ENCODE measurements around the gene FANCC.

FANCC gene

DNA sequence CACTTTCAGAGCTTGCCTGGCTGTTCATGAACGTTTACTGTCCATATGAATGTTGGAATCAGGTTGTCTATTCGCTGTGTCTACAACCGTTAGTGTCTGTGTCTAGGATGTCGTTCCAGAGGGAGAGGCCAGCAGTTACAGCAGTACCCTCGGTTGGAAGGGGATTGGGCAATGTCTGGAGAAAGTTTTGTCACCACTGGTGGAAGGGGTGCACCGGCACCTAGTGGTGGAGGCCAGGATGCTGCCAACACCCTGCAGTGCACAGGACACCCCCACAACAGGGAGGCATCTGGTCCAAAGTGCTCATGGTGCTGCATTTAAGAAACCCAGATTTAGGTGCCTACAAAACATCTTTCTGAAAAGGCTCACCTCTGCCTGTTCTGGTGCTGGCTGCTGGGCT lies 220.7 kb downstream of the FANCC start:
- no peak overlapping the region for H2AFZ ChIP-seq (ENCODE audit: low read depth, low read length)
- no peak for ATAC-seq (ENCODE audit: insufficient read depth, low read depth)
- no peaks in the 10 kb centered on the region for H3K4me1 ChIP-seq (ENCODE audit: insufficient read depth, low read length)
- TF ChIP-seq CTCF (IDR thresholded peaks at IDR 0.05; ENCODE audit: borderline replicate concordance, extremely low read depth, low read length, poor library complexity, severe bottlenecking) (no peak), EZH2 (IDR thresholded peaks at IDR 0.05; ENCODE audit: borderline replicate concordance, low read depth, low read length, severe bottlenecking) (no peak)
- no peak overlapping the region for H3K9ac ChIP-seq (ENCODE audit: low read depth, low read length)
- no peaks in the 10 kb centered on the region for H3K36me3 ChIP-seq (ENCODE audit: insufficient read depth, low read length)
- H3K4me3 ChIP-seq (ENCODE audit: low read depth in 1 of 2, low read length in 2 of 2), result no peak overlapping the region
- no peak for DNase-seq
- no peak overlapping the region for H3K27ac ChIP-seq (ENCODE audit: low read length)
- no peak overlapping the region for H3K4me2 ChIP-seq (ENCODE audit: insufficient read depth, low read length)
- H3K9me3 ChIP-seq (ENCODE audit: insufficient read depth, low read length, severe bottlenecking), result no peaks in the 10 kb centered on the region
- H3K79me2 ChIP-seq (ENCODE audit: insufficient read depth, low read length), result no peaks in the 10 kb centered on the region
- no peaks in the 10 kb centered on the region for H4K20me1 ChIP-seq (ENCODE audit: insufficient read depth, low read length)
- no peaks in the 10 kb centered on the region for H3K27me3 ChIP-seq (ENCODE audit: insufficient read depth, low read length, poor library complexity)

DNA sequence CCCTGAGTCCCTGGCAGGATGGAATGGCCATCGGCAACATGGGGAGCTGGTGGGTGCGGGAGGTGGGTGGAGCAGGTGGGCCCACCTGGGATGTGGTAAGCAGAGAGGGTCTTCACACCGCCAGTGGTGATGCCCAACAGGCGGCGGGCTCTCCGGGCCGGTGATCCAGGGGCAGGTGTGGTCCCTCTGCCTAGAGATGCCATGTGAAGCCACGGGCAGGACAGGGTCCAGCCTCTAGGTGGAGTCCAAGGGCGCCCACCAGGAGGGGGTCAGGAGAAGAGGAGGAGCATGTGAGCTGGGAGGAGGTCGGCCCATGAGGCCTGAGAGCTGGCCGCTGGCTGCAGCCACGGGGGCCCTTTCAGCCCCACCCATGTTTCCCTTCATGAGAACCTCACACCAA lies 221.1 kb downstream of the FANCC start:
- Histone ChIP-seq H3K4me1 (ENCODE audit: insufficient read depth, low read length) (no peaks in the 10 kb centered on the region), H4K20me1 (ENCODE audit: insufficient read depth, low read length) (no peaks in the 10 kb centered on the region), H3K36me3 (ENCODE audit: insufficient read depth, low read length) (no peaks in the 10 kb centered on the region), H3K4me3 (ENCODE audit: low read depth in 1 of 2, low read length in 2 of 2) (no peak overlapping the region), H3K9me3 (ENCODE audit: insufficient read depth, low read length, severe bottlenecking) (no peaks in the 10 kb centered on the region), H3K4me2 (ENCODE audit: insufficient read depth, low read length) (no peak overlapping the region), H3K27ac (ENCODE audit: low read length) (no peak overlapping the region), H3K79me2 (ENCODE audit: insufficient read depth, low read length) (no peaks in the 10 kb centered on the region), H2AFZ (ENCODE audit: low read depth, low read length) (no peak overlapping the region), H3K9ac (ENCODE audit: low read depth, low read length) (no peak overlapping the region), H3K27me3 (ENCODE audit: insufficient read depth, low read length, poor library complexity) (no peaks in the 10 kb centered on the region)
- TF ChIP-seq CTCF (IDR thresholded peaks at IDR 0.05; ENCODE audit: borderline replicate concordance, extremely low read depth, low read length, poor library complexity, severe bottlenecking) (no peak), EZH2 (IDR thresholded peaks at IDR 0.05; ENCODE audit: borderline replicate concordance, low read depth, low read length, severe bottlenecking) (no peak)
- ATAC-seq (ENCODE audit: insufficient read depth, low read depth) (no peak), DNase-seq (no peak)

DNA sequence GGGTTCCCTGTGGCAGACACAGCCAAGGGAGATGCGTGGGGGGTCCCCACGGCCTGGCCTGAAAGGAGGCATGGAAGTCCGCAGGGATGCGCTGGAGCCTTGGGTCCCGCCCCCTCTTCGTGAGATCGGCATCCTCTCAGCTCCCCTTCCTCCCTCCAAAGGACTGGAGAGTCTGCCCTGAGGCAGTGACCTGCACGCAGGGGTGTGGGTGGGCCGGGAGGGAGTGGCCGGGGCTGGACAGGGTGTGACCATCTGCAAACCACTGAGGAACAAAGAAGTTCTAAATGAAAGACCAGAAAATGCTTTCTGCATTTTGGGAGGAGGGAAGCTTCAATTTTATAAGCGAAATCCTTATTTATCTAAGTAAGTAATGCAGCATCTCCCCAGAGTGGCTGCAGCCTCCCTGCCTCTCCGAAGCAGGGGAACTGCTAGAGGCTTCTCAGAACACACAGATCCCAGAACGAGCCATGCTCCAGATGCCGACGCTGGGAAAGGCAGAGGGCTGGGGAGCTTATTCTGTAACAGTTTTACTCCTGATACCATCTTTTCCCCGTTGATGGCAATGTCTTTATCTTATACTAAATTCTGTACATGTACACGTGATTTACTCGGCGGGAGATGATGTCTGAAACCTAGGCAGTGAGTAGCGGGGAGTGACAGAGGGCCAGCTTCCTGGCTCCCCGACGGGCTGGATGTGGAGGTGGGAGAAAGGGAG lies 221.7 kb downstream of the FANCC start:
- no peak overlapping the region for H3K4me2 ChIP-seq (ENCODE audit: insufficient read depth, low read length)
- H3K79me2 ChIP-seq (ENCODE audit: insufficient read depth, low read length), result no peaks in the 10 kb centered on the region
- H3K4me1 ChIP-seq (ENCODE audit: insufficient read depth, low read length), result no peaks in the 10 kb centered on the region
- H3K4me3 ChIP-seq (ENCODE audit: low read depth in 1 of 2, low read length in 2 of 2), result no peak overlapping the region
- no peak for ATAC-seq (ENCODE audit: insufficient read depth, low read depth)
- H3K36me3 ChIP-seq (ENCODE audit: insufficient read depth, low read length), result no peaks in the 10 kb centered on the region
- TF ChIP-seq EZH2 (IDR thresholded peaks at IDR 0.05; ENCODE audit: borderline replicate concordance, low read depth, low read length, severe bottlenecking), result no peak
- TF ChIP-seq CTCF (IDR thresholded peaks at IDR 0.05; ENCODE audit: borderline replicate concordance, extremely low read depth, low read length, poor library complexity, severe bottlenecking), result no peak
- no peak for DNase-seq
- H3K27me3 ChIP-seq (ENCODE audit: insufficient read depth, low read length, poor library complexity), result no peaks in the 10 kb centered on the region
- H4K20me1 ChIP-seq (ENCODE audit: insufficient read depth, low read length), result no peaks in the 10 kb centered on the region
- no peaks in the 10 kb centered on the region for H3K9me3 ChIP-seq (ENCODE audit: insufficient read depth, low read length, severe bottlenecking)
- no peak overlapping the region for H3K9ac ChIP-seq (ENCODE audit: low read depth, low read length)
- H2AFZ ChIP-seq (ENCODE audit: low read depth, low read length), result no peak overlapping the region
- H3K27ac ChIP-seq (ENCODE audit: low read length), result no peak overlapping the region

Data from DND-41 (cell line).